Nephron (organoid): ENCODE results near the gene CAMTA1.

ENCODE experiments used
- H3K27ac Mint-ChIP-seq, 3 experiments: 2 replicates each; pipeline ENCODE4 v1.8.0; 2020; ENCODE audit warnings: mixed read lengths in 3 of 3, mild to moderate bottlenecking in 2 of 3, moderate library complexity in 1 of 3
- H3K27me3 Mint-ChIP-seq: 2 replicates; pipeline ENCODE4 v1.8.0; 2021; ENCODE audit warnings: low read depth, mild to moderate bottlenecking, moderate library complexity, mixed read lengths
- H3K36me3 Mint-ChIP-seq: 2 replicates; pipeline ENCODE4 v1.8.0; 2020; ENCODE audit warnings: low read depth, mixed read lengths
- H3K4me1 Mint-ChIP-seq: 2 replicates; pipeline ENCODE4 v1.8.0; 2020; ENCODE audit warnings: mixed read lengths
- H3K4me3 Mint-ChIP-seq, 3 experiments: 2 replicates each; pipeline ENCODE4 v1.8.0; 2020; ENCODE audit warnings: mild to moderate bottlenecking in 3 of 3, mixed read lengths in 3 of 3, moderate library complexity in 2 of 3
- H3K9me3 Mint-ChIP-seq: 2 replicates; pipeline ENCODE4 v1.8.0; 2020; ENCODE audit warnings: mixed read lengths
- CTCF ChIP-seq, 3 experiments: fragments of 200-600 bp; sonication (generic); IDR thresholded peaks; one replicate each; pipeline ENCODE4 v1.5.0; 2021; ENCODE audit warnings: antibody characterized with exemption in 3 of 3; ENCODE audit not compliant: unreplicated experiment in 3 of 3

The CAMTA1 gene

GRCh38 chr1:7387053-7387927, 602.0 kb downstream of the CAMTA1 start:
- peaks cover 37% of the 10 kb centered on the region for H3K4me1 Mint-ChIP-seq
- no peak for TF ChIP-seq CTCF (IDR thresholded peaks at IDR 0.05; ENCODE audit: unreplicated experiment in 3 of 3)
- H3K27ac Mint-ChIP-seq: peak overlapping the region; percentile 45 to 75 (median 49)
- H3K9me3 Mint-ChIP-seq: peaks cover 6% of the 10 kb centered on the region
- H3K36me3 Mint-ChIP-seq: no peaks in the 10 kb centered on the region
- H3K27me3 Mint-ChIP-seq: peaks cover 30% of the 10 kb centered on the region
- no peak overlapping the region for H3K4me3 Mint-ChIP-seq

DNA sequence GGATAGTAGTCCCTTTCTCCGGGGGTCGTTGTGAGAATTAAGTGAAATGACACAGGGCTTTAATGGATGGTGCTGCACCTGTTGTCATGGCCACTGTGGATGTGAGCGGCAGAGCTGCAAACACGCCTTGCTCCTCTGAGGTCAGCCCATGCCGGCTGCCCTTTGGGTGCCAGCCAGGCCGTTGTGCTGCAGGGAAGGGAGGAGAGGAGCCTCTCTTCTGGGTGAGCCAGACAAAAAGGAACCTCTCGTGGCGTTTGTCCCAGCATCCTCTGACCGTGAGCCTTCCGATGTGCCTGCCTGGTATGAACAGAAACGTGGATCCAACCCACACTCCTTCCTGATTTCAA, 602.9 kb downstream of the CAMTA1 start:
- H3K4me3 Mint-ChIP-seq: peak overlapping the region in 1 of 3 experiments; percentile 9
- peaks cover 25% of the 10 kb centered on the region for H3K27me3 Mint-ChIP-seq
- peaks cover 3% of the 10 kb centered on the region for H3K9me3 Mint-ChIP-seq
- TF ChIP-seq CTCF (IDR thresholded peaks at IDR 0.05; ENCODE audit: unreplicated experiment in 3 of 3): no peak
- no peaks in the 10 kb centered on the region for H3K36me3 Mint-ChIP-seq
- H3K27ac Mint-ChIP-seq: peak overlapping the region; percentile 45 to 75 (median 49)
- peaks cover 37% of the 10 kb centered on the region for H3K4me1 Mint-ChIP-seq

DNA sequence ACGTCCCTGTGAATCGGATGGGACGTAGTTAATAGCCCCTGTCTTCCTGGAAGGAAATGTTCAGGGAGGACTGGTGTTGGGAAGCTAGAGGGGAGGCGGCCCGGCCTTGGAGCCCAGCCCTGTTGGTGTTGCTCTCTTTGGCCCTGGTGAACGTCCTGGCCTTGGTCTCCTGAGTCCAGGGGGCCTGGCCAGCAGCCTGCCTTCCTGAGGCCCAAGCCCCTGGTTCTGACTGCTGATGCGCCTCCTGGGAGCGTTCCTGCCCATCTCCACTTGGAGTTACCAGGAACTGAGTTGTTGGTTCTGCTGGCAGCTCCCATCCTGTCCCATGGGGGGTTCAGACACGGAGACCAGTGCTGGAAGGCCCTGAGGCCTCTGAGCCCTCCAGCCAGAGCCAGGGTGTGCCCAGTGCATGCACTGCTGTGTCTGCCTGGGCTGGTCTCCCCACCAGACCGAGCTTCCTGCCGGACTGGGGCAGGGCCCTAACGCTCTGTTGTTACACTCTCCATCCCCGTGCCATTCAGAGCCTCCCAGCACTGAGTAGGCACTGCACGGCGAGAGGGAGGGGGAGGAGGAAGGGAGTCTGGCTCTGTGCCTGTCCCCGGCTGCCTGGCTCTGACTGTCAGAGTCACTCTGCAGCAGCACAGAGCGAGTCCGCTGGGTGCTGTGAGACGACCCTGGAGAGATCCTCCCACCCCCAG, 603.4 kb downstream of the CAMTA1 start:
- peak overlapping the region in 2 of 3 experiments; percentile 45 to 49 for H3K27ac Mint-ChIP-seq
- peak overlapping the region in 1 of 3 experiments; percentile 9 for H3K4me3 Mint-ChIP-seq
- no peak for TF ChIP-seq CTCF (IDR thresholded peaks at IDR 0.05; ENCODE audit: unreplicated experiment in 3 of 3)
- H3K9me3 Mint-ChIP-seq: peaks cover 4% of the 10 kb centered on the region
- no peaks in the 10 kb centered on the region for H3K36me3 Mint-ChIP-seq
- H3K4me1 Mint-ChIP-seq: peaks cover 37% of the 10 kb centered on the region
- peaks cover 25% of the 10 kb centered on the region for H3K27me3 Mint-ChIP-seq

- peaks cover 37% of the 10 kb centered on the region for H3K4me1 Mint-ChIP-seq
Measured at GRCh38 chr1:7389201-7389905, 604.1 kb downstream of the CAMTA1 start.

More at GRCh38 chr1:7389201-7389905, 604.1 kb downstream of the CAMTA1 start:
- Mint-ChIP-seq H3K9me3 (peaks cover 8% of the 10 kb centered on the region), H3K4me3 (no peak overlapping the region), H3K27ac (peak overlapping the region in 2 of 3 experiments; percentile 10 to 45), H3K36me3 (no peaks in the 10 kb centered on the region), H3K27me3 (peaks cover 25% of the 10 kb centered on the region)
- no peak for TF ChIP-seq CTCF (IDR thresholded peaks at IDR 0.05; ENCODE audit: unreplicated experiment in 3 of 3)
